HG03432 (cell line): ENCODE results near the gene PHEX.

Source experiments
- ATAC-seq: cut with Tn5 transposase; IDR thresholded peaks from one replicate; pipeline ENCODE4 v1.9.1; 2021; ENCODE audit warnings: mild to moderate bottlenecking, moderate library complexity; ENCODE audit not compliant: unreplicated experiment

Gene PHEX

GRCh38 chrX:22032084-22032483, at the start of gene PHEX:
TSS of gene PHEX (plus strand) at chrX:22032325. CDS start at chrX:22033006, 681 bp downstream.
- ATAC-seq = no peak

- ATAC-seq = peak; percentile 88
Measured at GRCh38 chrX:21985332-21985777, 46.8 kb upstream of the PHEX start.

GRCh38 chrX:21986596-21986995, 45.5 kb upstream of the PHEX start:
- ATAC-seq = no peak

GRCh38 chrX:21989384-21989783, 42.7 kb upstream of the PHEX start:
- peak; percentile 44 for ATAC-seq

GRCh38 chrX:21990832-21991231, 41.3 kb upstream of the PHEX start:
- ATAC-seq = no peak

GRCh38 chrX:21991504-21991903, 40.6 kb upstream of the PHEX start:
- no peak for ATAC-seq

GRCh38 chrX:21993265-21993664, 38.9 kb upstream of the PHEX start:
- peak; percentile 88 for ATAC-seq

GRCh38 chrX:21996872-21997455, 35.2 kb upstream of the PHEX start:
- no peak for ATAC-seq

- ATAC-seq = no peak
Measured at GRCh38 chrX:21998037-21998436, 34.1 kb upstream of the PHEX start.

GRCh38 chrX:22004866-22005265, 27.3 kb upstream of the PHEX start:
- ATAC-seq = no peak

GRCh38 chrX:22012051-22012450, 20.1 kb upstream of the PHEX start:
- ATAC-seq = no peak

GRCh38 chrX:22012931-22013330, 19.2 kb upstream of the PHEX start:
- no peak for ATAC-seq

- ATAC-seq = no peak
Measured at GRCh38 chrX:22015139-22015750, 16.9 kb upstream of the PHEX start.

GRCh38 chrX:22021751-22022324, 10.3 kb upstream of the PHEX start:
- ATAC-seq = no peak

- no peak for ATAC-seq
Measured at GRCh38 chrX:22024577-22024976, 7.5 kb upstream of the PHEX start.

GRCh38 chrX:22025751-22026150, 6.4 kb upstream of the PHEX start:
- ATAC-seq = no peak

GRCh38 chrX:22026731-22027130, 5.4 kb upstream of the PHEX start:
- no peak for ATAC-seq

GRCh38 chrX:22032506-22032905, 381 bp downstream of the PHEX start:
- ATAC-seq = no peak

GRCh38 chrX:22033818-22034217, 1.7 kb downstream of the PHEX start:
- no peak for ATAC-seq

- no peak for ATAC-seq
Measured at GRCh38 chrX:22035236-22035635, 3.1 kb downstream of the PHEX start.

GRCh38 chrX:22037225-22037624, 5.1 kb downstream of the PHEX start:
- no peak for ATAC-seq

- ATAC-seq = no peak
Measured at GRCh38 chrX:22037911-22038537, 5.9 kb downstream of the PHEX start.
